LNCaP clone FGC (cell line): ENCODE measurements around the gene PGLYRP3.

ENCODE experiments used
- DNase-seq: peaks from one replicate; pipeline ENCODE4 v3.0.0-alpha.2; 2011; ENCODE audit warnings: low read depth
- H3K4me3 ChIP-seq: 2 replicates; pipeline ENCODE4 v1.5.1; 2011; ENCODE audit warnings: mild to moderate bottlenecking, low read depth, low read length, control low read depth
- CTCF ChIP-seq: IDR thresholded peaks from 2 replicates; pipeline ENCODE4 v1.5.1; 2012; ENCODE audit warnings: mild to moderate bottlenecking; ENCODE audit not compliant: control insufficient read depth, insufficient read depth; ENCODE audit errors: extremely low read depth

PGLYRP3 gene

DNA sequence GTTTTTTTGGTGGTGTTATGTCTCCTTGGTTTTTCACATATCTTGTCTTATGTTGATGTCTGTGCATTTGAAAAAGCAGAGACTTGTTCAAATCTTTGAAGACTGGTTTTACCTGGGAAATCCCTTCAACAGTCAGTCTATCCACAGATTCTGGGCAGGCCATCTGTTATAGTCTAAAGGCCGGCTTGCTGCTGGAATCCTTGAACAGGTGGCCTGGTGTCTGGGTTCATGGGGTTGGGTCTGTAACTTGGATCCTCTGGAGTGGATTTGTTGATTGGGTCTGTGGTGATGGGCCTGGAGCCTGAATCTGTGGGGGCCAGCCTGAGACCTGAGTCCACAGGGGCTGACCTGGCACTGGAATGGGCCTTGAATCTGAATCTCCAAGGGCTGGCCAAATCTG is 41.0 kb downstream of the PGLYRP3 start:
- no peak for DNase-seq
- no peak overlapping the region for H3K4me3 ChIP-seq
- no peak for TF ChIP-seq CTCF

GRCh38 chr1:153265457-153265856 is 47.3 kb downstream of the PGLYRP3 start:
- H3K4me3 ChIP-seq = no peak overlapping the region
- DNase-seq = no peak
- TF ChIP-seq CTCF = no peak

DNA sequence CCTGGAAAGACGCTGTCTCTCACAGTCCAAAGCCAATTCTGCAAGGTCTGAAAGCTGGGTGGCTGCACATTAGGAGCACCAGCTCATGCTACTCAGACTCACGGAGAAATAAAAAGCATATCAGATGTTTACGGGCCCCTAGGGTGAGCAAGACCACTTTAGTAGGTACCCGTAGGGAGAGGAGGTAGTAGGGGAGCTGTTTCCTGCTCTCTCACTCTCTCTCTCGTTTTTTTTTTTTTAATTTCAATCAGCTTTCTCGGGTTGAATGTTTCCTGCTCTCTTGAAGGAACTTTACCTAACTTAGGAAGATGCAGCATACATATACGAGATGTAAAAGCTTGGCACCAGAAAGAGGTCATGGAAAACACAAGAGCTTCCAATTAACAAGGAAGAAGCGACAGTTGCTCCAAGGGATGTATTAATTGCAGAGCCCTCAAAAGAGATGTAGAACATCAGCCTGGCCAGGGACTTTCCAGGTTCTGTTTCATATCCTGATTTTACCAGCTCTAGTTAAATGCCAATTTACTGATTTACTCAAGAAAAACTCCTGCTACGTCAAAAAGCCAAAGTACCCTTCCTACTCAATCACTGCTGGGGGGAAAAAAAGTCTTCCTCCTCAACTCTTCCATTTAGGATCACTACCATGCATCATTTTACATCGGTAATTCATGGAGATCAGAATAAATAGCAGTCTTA is 50.1 kb downstream of the PGLYRP3 start:
- no peak for TF ChIP-seq CTCF
- no peak for DNase-seq
- no peak overlapping the region for H3K4me3 ChIP-seq

- TF ChIP-seq CTCF = no peak
- no peak overlapping the region for H3K4me3 ChIP-seq
Observed at GRCh38 chr1:153262070-153262366, 50.7 kb downstream of the PGLYRP3 start.

DNA sequence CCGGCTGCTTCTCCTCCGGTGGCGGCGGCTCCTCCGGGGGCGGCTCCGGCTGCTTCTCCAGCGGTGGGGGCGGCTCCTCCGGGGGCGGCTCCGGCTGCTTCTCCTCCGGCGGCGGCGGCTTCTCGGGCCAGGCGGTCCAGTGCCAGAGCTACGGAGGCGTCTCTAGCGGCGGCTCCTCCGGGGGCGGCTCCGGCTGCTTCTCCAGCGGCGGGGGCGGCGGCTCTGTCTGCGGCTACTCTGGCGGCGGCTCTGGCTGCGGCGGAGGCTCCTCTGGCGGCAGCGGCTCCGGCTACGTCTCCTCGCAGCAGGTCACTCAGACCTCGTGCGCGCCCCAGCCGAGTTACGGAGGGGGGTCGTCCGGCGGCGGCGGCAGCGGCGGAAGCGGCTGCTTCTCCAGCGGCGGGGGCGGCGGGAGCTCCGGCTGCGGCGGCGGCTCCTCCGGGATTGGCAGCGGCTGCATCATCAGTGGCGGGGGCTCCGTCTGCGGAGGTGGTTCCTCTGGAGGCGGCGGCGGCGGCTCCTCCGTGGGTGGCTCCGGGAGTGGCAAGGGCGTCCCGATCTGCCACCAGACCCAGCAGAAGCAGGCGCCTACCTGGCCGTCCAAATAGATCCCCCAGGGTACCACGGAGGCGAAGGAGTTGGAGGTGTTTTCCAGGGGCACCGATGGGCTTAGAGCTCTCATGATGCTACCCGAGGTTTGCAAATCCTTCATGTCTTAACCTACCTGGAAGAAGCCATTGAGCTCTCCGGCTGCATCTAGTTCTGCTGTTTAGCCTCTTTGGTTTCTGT is 51.3 kb downstream of the PGLYRP3 start:
- no peak for DNase-seq
- no peak overlapping the region for H3K4me3 ChIP-seq
- TF ChIP-seq CTCF = no peak

More at GRCh38 chr1:153262070-153262366, 50.7 kb downstream of the PGLYRP3 start:
- DNase-seq = no peak

- no peak overlapping the region for H3K4me3 ChIP-seq
- DNase-seq = no peak
- no peak for TF ChIP-seq CTCF
Observed at GRCh38 chr1:153260585-153261280, 52.0 kb downstream of the PGLYRP3 start.
